Hypothalamus (tissue), 51 donors: ENCODE measurements around the gene WFS1.

Experiments
- DNase-seq, 51 donors: peaks; one replicate each; lab custom pipeline; 2025; lab: John Stamatoyannopoulos, UW

The WFS1 gene

DNA sequence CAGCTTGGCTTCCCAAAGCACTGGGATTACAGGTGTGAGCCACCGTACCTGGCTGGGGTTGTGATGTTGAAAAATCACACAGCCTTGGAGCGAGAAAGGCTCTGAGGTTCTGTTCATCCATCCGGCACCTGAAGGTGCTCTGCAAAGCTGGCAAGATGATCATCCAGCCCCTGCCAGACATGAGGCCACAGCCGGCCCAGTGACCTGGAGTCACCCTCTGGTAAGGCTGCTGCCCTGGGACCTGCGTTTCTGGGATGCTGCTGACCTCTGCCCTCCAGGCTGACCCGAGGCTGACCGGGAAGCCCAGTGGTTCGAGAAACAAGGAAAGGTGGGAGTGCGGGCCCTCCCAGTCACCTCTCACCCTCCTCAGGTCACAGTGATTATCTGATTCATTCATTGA lies 13.5 kb upstream of the WFS1 start:
- no peak for DNase-seq

GRCh38 chr4:6257247-6258025 lies 12.2 kb upstream of the WFS1 start:
- peak in 7 of 51 donors; percentile 29 to 59 (median 39) for DNase-seq

DNA sequence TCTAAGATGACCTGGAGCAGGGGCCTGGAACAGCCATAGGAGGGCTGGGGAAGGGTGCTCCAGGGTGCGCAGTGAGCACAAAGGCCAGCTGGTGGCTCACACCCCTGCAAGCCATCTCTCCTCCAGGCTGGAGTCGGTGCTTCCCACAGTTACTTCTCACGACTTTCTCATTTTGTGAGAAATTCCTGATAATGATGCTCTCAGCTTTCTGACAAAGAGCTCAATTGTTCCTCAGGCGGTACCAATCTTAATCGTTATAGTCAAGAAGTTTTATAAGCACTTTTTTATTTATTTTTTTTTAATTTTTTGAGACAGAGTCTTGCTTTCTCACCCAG lies 11.7 kb upstream of the WFS1 start:
- DNase-seq, result no peak

DNA sequence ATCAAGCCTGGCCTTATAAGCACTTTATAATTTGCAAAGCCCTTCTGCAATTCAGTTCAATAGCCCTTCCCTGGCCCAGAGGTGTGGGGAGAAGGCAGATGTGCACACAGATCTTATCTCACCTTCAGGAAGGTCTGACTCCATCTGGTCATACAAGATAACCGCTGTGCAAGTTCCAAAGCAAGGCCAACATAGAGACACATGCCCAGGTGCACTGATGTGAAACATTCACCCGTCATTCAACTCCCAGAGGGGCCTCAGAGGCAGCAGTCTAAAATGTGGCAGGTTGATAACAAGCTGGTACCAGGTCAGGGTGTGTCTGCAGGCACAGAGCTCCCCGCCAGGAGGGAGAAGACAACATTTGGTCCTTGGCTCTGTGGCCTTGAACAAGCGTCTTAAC lies 10.9 kb upstream of the WFS1 start:
- no peak for DNase-seq

GRCh38 chr4:6259886-6260285 lies 9.8 kb upstream of the WFS1 start:
- no peak for DNase-seq

DNA sequence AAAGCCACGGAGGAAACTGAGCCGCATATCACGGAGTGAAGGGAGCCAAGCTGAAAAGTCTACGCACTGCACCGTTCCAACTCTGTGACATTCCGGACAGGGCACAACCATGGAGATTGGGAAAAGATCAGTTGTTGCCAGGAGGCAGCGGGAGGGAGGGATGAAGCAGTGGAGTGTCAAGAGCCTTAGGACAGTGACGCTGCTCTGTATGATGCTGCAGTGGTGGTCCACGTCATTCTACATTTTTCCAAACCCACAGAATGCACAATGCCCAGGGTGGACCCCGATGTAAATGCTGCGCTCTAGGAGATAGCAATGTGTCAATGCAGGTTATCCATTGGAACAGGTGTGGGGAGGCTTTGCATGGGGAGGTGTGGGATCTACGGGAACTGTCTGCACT lies 7.5 kb upstream of the WFS1 start:
- DNase-seq, result no peak

GRCh38 chr4:6262847-6263487 lies 6.7 kb upstream of the WFS1 start:
- no peak for DNase-seq

GRCh38 chr4:6263526-6264224 lies 6.0 kb upstream of the WFS1 start:
- peak in 2 of 51 donors; percentile 22 to 48 for DNase-seq

- no peak for DNase-seq
Measured at GRCh38 chr4:6264225-6264540, 5.5 kb upstream of the WFS1 start.

- no peak for DNase-seq
Measured at GRCh38 chr4:6265546-6265945, 4.1 kb upstream of the WFS1 start.

GRCh38 chr4:6267573-6267972 lies 2.1 kb upstream of the WFS1 start:
- DNase-seq, result peak in 1 of 51 donors; percentile 17

DNA sequence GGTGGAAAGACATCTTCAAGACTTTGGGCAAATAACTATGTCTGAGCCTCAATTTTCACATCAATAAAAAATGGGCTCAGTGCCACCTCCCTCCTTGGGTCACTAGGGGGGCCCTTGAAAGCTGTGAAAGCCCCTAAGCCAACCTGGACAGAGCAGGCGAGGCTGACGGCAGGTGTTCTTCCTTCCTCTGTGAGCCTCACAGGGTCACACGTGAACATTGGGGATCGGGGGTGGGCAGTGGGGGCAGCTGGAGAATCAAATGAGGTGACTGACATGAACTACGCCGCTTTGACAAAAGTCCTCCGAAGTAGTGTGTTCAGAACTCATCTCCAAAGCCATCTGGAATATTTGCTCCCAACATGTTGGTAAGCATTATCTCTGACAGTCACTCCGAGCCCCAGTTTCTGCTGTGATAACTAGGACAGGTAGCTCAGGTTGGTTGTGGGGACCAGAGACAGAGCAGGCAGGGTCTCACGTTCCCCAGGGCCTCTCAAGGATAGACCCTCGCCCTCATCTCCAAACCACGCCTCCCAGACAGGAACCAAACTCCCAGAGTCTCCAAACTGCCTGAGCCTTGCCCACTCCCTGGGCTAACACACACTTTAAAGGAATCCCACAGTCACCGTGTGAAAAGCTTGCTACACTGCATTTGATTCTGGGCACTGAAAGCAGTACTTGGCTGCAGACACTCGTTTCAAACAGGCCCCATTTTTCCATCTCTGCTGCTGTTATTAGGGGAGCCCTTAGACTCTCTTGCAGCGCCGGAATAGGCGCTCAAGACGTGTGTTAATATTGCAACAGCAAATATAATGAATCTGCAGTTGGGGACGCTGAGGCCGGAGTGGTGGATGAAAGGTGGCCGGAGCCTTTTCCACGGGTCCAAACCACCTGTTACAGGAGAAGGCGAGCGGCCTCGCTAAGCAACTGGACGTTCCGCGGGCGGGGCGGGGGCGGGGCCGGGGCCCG lies 717 bp upstream of the WFS1 start:
- DNase-seq, result no peak

DNA sequence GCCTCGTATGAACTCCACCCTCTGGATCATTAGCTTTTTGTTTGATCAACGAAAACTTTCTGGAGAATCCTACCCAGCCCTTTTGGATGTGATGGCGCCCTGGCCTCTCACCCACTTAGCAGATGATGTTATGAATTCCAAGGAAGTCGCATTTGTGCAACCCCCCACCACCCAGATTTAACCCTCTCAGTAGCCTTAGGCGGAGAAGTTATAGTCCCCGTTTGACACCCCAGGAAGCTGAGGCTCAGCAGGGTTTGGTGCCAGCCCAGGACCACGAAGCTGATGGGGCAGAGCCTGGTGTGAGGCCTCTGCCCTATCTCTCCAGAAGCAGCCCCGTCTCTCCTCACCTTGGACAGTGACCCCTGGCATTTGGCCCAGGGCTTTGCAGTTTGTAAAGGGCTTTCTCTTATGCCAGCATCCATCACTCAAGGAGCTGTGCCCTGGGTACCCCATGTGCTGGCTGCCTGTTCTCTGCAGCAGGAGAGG lies 1.0 kb downstream of the WFS1 start:
- DNase-seq, result peak in 3 of 51 donors; percentile 15 to 37 (median 36)

GRCh38 chr4:6271206-6271605 lies 1.6 kb downstream of the WFS1 start:
- DNase-seq, result no peak

GRCh38 chr4:6271701-6272465 lies 2.2 kb downstream of the WFS1 start:
- peak in 2 of 51 donors; percentile 27 to 43 for DNase-seq

DNA sequence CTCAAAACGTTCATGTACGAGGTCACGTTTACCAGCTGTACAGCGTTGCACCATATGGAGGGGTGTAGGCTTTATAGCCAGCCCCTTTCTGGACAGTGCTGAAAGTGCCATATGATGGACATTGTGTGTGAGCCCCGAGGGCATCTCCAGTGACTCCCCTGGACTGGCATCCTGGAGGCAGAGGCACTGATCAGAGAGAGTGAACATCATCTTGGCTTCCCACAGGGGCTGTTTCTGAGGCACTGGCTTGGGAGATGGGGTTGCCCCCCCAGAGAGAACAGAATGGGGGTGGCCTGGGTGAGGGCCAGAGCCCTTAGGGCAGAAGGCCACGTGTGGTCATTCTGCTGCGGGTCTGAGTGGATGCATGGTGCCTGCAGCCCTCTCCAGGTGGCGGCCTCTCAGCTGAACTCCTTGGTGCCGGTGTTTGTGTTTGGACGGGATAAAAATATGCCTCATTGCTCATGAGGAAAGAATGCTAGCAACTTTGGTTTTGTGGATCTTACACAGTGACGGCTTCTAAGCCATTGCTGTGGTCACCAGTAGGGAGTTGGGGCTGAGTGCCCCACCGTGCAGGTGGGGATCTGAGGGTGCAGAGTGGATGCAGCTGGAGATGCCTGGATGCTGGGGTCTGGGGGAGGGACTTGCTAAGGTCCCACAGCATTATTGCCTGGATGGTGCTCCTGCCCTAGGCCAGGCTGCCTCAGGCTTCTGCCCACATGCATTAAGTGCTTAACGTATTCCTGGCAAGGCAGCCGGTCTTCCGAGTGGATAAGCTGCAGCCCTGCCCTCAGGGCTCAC lies 3.4 kb downstream of the WFS1 start:
- DNase-seq, result peak in 1 of 51 donors; percentile 23

- DNase-seq, result no peak
Measured at GRCh38 chr4:6273661-6273990, 4.0 kb downstream of the WFS1 start.

- no peak for DNase-seq
Measured at GRCh38 chr4:6275351-6275750, 5.7 kb downstream of the WFS1 start.
